Measurements from ENCODE around the gene GSG1L. TPM values are rescaled to one million over a fixed set of nuclear protein-coding genes. Genes with fewer than 3 reads are reported as not detected.

GSG1L gene
- total and polyA plus RNA-seq, 2 of the 13 experiments (the other 11 are each of a cell fraction or from before 2014, with no cell fraction given), result not detected

GRCh38 chr16:28067604-28068379, 4.3 kb upstream of the GSG1L start:
- FAIRE-seq, result no peak
- Histone ChIP-seq H3K4me1 (ENCODE audit: insufficient read depth, low read length) (no peaks in the 10 kb centered on the region), H3K9me3 (ENCODE audit: low read length) (no peaks in the 10 kb centered on the region), H3K27ac (ENCODE audit: extremely low read length, insufficient read depth, low read length) (no peak overlapping the region), H3K79me2 (ENCODE audit: insufficient read depth, low read length) (no peaks in the 10 kb centered on the region), H3K36me3 (replicated peaks in 1 of 2; ENCODE audit: control insufficient read depth in 1 of 2, insufficient read depth in 2 of 2, low read length in 2 of 2) (no peaks in the 10 kb centered on the region), H4K20me1 (ENCODE audit: insufficient read depth, low read length) (no peaks in the 10 kb centered on the region), H3K4me3 (replicated peaks in 1 of 3; ENCODE audit: insufficient read depth in 1 of 3, low read depth in 2 of 3, low read length in 3 of 3) (no peak overlapping the region), H2AFZ (ENCODE audit: low read length) (no peak overlapping the region), H3K9ac (ENCODE audit: insufficient read depth, low read depth, low read length) (no peak overlapping the region), H3K4me2 (ENCODE audit: low read depth, low read length) (no peak overlapping the region), H3K27me3 (ENCODE audit: control insufficient read depth in 1 of 2, insufficient read depth in 2 of 2, low read length in 2 of 2) (peaks cover 17 to 59% of the 10 kb centered on the region in 2 experiments)
- BruUV-seq (replicated peaks), result no TSS peak
- no peak for DNase-seq (ENCODE audit: low spot score)
- TF ChIP-seq ZNF713 (CRISPR knock-in tag; IDR thresholded peaks at IDR 0.05) (no peak), MNT (IDR thresholded peaks at IDR 0.05) (peak; percentile 71)
- in situ Hi-C loops (cut with HindIII; ENCODE audit: extremely low pct_ligation_motif_present, low pct_unique_long_range_greater_than_20kb) (no loop called here), intact Hi-C loops (cut with micrococcal nuclease; ENCODE audit: unreplicated experiment) (no loop called here)
- 19% methylated on average over 14 of the region's 14 CpGs for WGBS (ENCODE audit: low lambda C conversion rate)
- ATAC-seq, result no peak
- ChIA-PET POLR2A (no interaction called here), CTCF (ENCODE audit: low intra/inter-chr PET ratio, low total read pairs) (no interaction called here)

DNA sequence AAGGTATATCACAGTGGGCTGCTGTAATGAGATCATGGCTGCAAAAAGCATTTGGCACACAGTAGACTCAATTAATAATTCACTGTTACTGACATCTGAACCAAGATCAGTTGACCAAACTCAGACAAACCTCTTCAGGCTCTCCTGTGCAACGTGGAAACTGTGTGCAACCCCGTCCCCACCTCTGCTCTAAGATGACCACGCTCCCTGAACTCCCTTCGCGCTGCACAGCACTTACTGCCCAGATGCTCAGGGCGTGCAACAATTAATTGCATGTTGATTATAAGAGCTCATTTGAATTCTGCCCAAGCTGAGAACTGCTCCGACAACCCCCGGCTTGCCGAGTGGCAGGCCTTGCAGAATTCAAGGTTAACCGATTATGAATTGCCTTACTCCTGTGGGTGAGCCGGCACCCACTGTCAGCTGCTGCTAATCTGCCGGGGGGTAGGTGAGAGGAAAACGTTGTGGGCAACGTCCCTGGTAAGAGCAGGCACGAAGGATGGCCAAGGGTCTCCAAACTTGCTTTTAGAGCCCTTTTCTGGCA, 1.3 kb upstream of the GSG1L start:
- Histone ChIP-seq H3K9ac (ENCODE audit: insufficient read depth, low read depth, low read length) (no peak overlapping the region), H4K20me1 (ENCODE audit: insufficient read depth, low read length) (peaks cover 3% of the 10 kb centered on the region; the same call in 1 of the 2 replicates), H3K4me2 (ENCODE audit: low read depth, low read length) (no peak overlapping the region), H3K4me1 (ENCODE audit: insufficient read depth, low read length) (no peaks in the 10 kb centered on the region), H2AFZ (ENCODE audit: low read length) (no peak overlapping the region), H3K9me3 (ENCODE audit: low read length) (no peaks in the 10 kb centered on the region), H3K79me2 (ENCODE audit: insufficient read depth, low read length) (no peaks in the 10 kb centered on the region), H3K27ac (ENCODE audit: extremely low read length, insufficient read depth, low read length) (no peak overlapping the region), H3K4me3 (replicated peaks in 1 of 3; ENCODE audit: insufficient read depth in 1 of 3, low read depth in 2 of 3, low read length in 3 of 3) (no peak overlapping the region), H3K36me3 (replicated peaks in 1 of 2; ENCODE audit: control insufficient read depth in 1 of 2, insufficient read depth in 2 of 2, low read length in 2 of 2) (no peaks in the 10 kb centered on the region), H3K27me3 (ENCODE audit: control insufficient read depth in 1 of 2, insufficient read depth in 2 of 2, low read length in 2 of 2) (peaks cover 25 to 85% of the 10 kb centered on the region in 2 experiments)
- no peak for FAIRE-seq
- in situ Hi-C loops (cut with HindIII; ENCODE audit: extremely low pct_ligation_motif_present, low pct_unique_long_range_greater_than_20kb), result no loop called here
- DNase-seq (ENCODE audit: low spot score), result no peak
- ATAC-seq, result no peak
- BruUV-seq (replicated peaks), result no TSS peak
- 19% methylated on average over 14 of the region's 15 CpGs for WGBS (ENCODE audit: low lambda C conversion rate)
- TF ChIP-seq ZSCAN9 (CRISPR knock-in tag; IDR thresholded peaks at IDR 0.05; ENCODE audit: borderline replicate concordance), result no peak
- ChIA-PET POLR2A (no interaction called here), CTCF (ENCODE audit: low intra/inter-chr PET ratio, low total read pairs) (interaction anchor here (1.1 kb wide), 1 partner anchor 92 kb away, joined by 3 read pairs; no protein-coding TSS in a partner anchor)
- intact Hi-C loops (cut with micrococcal nuclease; ENCODE audit: unreplicated experiment), result no loop called here

Data from HepG2 (cell line).